ENCODE data around the gene KHDRBS2. TPM values are rescaled to one million over a fixed set of nuclear protein-coding genes. Genes with fewer than 3 reads are reported as not detected.

Gene KHDRBS2
- total and polyA plus RNA-seq, 2 donors (not counting 1 experiment from before 2014, with no cell fraction given) = 8.9 to 9.4 TPM

DNA sequence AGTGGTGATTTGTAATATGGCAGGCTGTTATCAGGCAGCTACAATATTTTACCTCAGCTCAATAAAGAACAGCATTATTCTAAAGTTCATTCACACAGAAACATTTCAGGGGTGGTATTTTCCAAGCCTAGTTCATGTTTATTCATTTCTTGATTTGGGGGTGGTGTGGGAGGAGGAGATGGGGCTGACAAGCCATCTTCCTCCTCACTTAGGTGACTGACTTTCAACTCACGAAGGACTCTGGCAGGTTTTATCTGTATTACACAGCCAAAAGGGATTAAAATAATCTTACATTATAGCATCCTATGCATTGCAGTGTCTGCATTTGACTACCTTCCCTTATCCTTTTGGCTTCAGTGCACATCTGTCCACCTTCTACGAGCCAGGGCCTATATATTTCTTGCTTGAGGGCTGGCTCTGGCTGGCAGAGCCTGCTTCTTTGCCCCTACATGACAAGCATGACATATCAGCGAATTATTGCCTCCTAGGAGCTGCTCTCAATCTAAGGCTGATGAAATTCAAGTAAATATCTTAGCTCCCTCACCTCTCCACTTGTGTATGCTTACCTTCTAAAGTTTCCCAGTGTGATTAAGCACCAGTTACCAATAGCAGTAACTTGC is 20.0 kb downstream of the KHDRBS2 start:
- Histone ChIP-seq H3K4me2 (replicated peaks; ENCODE audit: low read depth, low read length, poor library complexity, severe bottlenecking) (peak overlapping the region; percentile 28), H2AFZ (ENCODE audit: insufficient read depth, low read depth, low read length, poor library complexity, severe bottlenecking) (peak overlapping the region; percentile 6), H3K27me3 (replicated peaks in 1 of 4; ENCODE audit: control extremely low read depth in 1 of 4, control insufficient read depth in 3 of 4, insufficient read depth in 4 of 4, low read length in 3 of 4) (no peaks in the 10 kb centered on the region), H3K79me2 (ENCODE audit: control insufficient read depth, insufficient read depth, low read length) (peaks cover 81% of the 10 kb centered on the region), H4K20me1 (ENCODE audit: control insufficient read depth, insufficient read depth, low read length, poor library complexity, severe bottlenecking) (peaks cover 12% of the 10 kb centered on the region), H3K9ac (ENCODE audit: low read length) (peak overlapping the region; percentile 28), H3K9me3 (ENCODE audit: control extremely low read depth in 1 of 3, control insufficient read depth in 2 of 3, insufficient read depth in 1 of 3, low read length in 2 of 3) (no peaks in the 10 kb centered on the region), H3K4me1 (ENCODE audit: control insufficient read depth in 2 of 2, insufficient read depth in 2 of 2, low read length in 2 of 2) (peaks cover 5 to 20% of the 10 kb centered on the region in 2 donors), H3K4me3 (ENCODE audit: control extremely low read depth in 1 of 5, extremely low read depth in 1 of 5, insufficient read depth in 1 of 5, low read depth in 2 of 5, low read length in 4 of 5) (no peak overlapping the region), H3K27ac (ENCODE audit: low read length in 2 of 2) (peak overlapping the region in 1 of 2 donors; percentile 53), H3K36me3 (replicated peaks in 1 of 2; ENCODE audit: control extremely low read depth in 1 of 2, control insufficient read depth in 1 of 2, extremely low read depth in 1 of 2, insufficient read depth in 2 of 2, low read length in 1 of 2) (no peaks in the 10 kb centered on the region)
- 67% methylated on average over 1 of the region's 3 CpGs for WGBS (ENCODE audit: insufficient coverage)
- ChIA-PET POLR2A (no interaction called here), CTCF (interaction anchor here (1.2 kb wide), 1 partner anchor 18 kb away, joined by 4 read pairs; no protein-coding TSS in a partner anchor)
- DNase-seq (no peak), ATAC-seq (ENCODE audit: low read depth) (no peak)
- Mint-ChIP-seq H3K9me3 (ENCODE audit: insufficient read depth) (no peaks in the 10 kb centered on the region), H3K4me1 (peaks cover 23% of the 10 kb centered on the region), H3K27me3 (no peaks in the 10 kb centered on the region), H3K4me3 (no peak overlapping the region), H3K27ac (peak overlapping the region; percentile 23)
- no peak for TF ChIP-seq EZH2 (IDR thresholded peaks at IDR 0.05; ENCODE audit: borderline replicate concordance, insufficient read depth, low read depth, low read length, poor library complexity, severe bottlenecking)
- TF ChIP-seq CTCF (IDR thresholded peaks at IDR 0.05) = no peak
- intact Hi-C loops (cut with micrococcal nuclease) = no loop called here

DNA sequence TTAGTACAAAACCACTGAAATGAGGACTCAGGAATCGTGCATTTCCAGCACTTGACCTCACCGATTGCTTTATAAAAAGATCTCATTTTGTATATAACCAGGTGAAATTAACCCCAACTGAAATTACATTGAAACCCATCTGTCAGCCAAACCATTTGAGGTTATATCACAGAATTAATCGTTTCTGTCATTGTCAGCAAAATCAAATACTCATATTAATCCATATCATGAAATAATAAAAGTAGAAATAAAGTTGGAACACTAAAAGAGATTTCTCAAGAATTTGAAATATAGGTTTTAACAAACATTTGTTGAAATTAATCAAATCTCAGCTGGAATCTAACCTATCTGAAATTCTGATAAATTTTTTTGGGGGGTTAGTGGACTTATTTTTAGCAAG is 23.7 kb downstream of the KHDRBS2 start:
- H3K4me3 Mint-ChIP-seq = no peak overlapping the region
- Histone ChIP-seq H3K4me3 (ENCODE audit: control extremely low read depth in 1 of 5, extremely low read depth in 1 of 5, insufficient read depth in 1 of 5, low read depth in 2 of 5, low read length in 4 of 5) (no peak overlapping the region), H3K4me1 (ENCODE audit: control insufficient read depth in 2 of 2, insufficient read depth in 2 of 2, low read length in 2 of 2) (peaks cover 5 to 19% of the 10 kb centered on the region in 2 donors), H3K36me3 (replicated peaks in 1 of 2; ENCODE audit: control extremely low read depth in 1 of 2, control insufficient read depth in 1 of 2, extremely low read depth in 1 of 2, insufficient read depth in 2 of 2, low read length in 1 of 2) (no peaks in the 10 kb centered on the region), H4K20me1 (ENCODE audit: control insufficient read depth, insufficient read depth, low read length, poor library complexity, severe bottlenecking) (peaks cover 13% of the 10 kb centered on the region), H3K9me3 (ENCODE audit: control extremely low read depth in 1 of 3, control insufficient read depth in 2 of 3, insufficient read depth in 1 of 3, low read length in 2 of 3) (no peaks in the 10 kb centered on the region), H3K79me2 (ENCODE audit: control insufficient read depth, insufficient read depth, low read length) (peaks cover 62% of the 10 kb centered on the region), H3K27ac (ENCODE audit: low read length in 2 of 2) (no peak overlapping the region), H3K27me3 (replicated peaks in 1 of 4; ENCODE audit: control extremely low read depth in 1 of 4, control insufficient read depth in 3 of 4, insufficient read depth in 4 of 4, low read length in 3 of 4) (no peaks in the 10 kb centered on the region), H3K9ac (ENCODE audit: low read length) (no peak overlapping the region), H2AFZ (ENCODE audit: insufficient read depth, low read depth, low read length, poor library complexity, severe bottlenecking) (no peak overlapping the region), H3K4me2 (replicated peaks; ENCODE audit: low read depth, low read length, poor library complexity, severe bottlenecking) (no peak overlapping the region)
- no CpG with 5 or more reads among the region's 3 CpGs for WGBS (ENCODE audit: insufficient coverage)
- no peak for DNase-seq
- H3K27me3 Mint-ChIP-seq = no peaks in the 10 kb centered on the region
- intact Hi-C loops (cut with micrococcal nuclease) = no loop called here
- H3K9me3 Mint-ChIP-seq (ENCODE audit: insufficient read depth) = no peaks in the 10 kb centered on the region
- no peak overlapping the region for H3K27ac Mint-ChIP-seq
- ATAC-seq (ENCODE audit: low read depth) = no peak
- ChIA-PET POLR2A (no interaction called here), CTCF (no interaction called here)
- TF ChIP-seq CTCF (IDR thresholded peaks at IDR 0.05) (no peak), EZH2 (IDR thresholded peaks at IDR 0.05; ENCODE audit: borderline replicate concordance, insufficient read depth, low read depth, low read length, poor library complexity, severe bottlenecking) (no peak)
- H3K4me1 Mint-ChIP-seq = peaks cover 24% of the 10 kb centered on the region
